Testis (tissue), 2 donors: ENCODE data around the gene RGS11.

Experiments used
- CTCF ChIP-seq, 3 experiments: fragments of 450-650 bp in 2 of 3; fragments of 200-600 bp in 1 of 3; sonication (generic) in 1 of 3; IDR thresholded peaks; one replicate each; pipeline ENCODE4 v1.5.1; 2016 to 2019; ENCODE audit warnings: antibody characterized with exemption in 3 of 3, mild to moderate bottlenecking in 2 of 3, moderate library complexity in 1 of 3
- POLR2A ChIP-seq: fragments of 450-650 bp; IDR thresholded peaks from one replicate; pipeline ENCODE4 v1.6.1; 2017; ENCODE audit warnings: antibody characterized with exemption, mild to moderate bottlenecking, moderate library complexity

- TF ChIP-seq POLR2A, result no peak
- no peak for TF ChIP-seq CTCF (IDR thresholded peaks at IDR 0.05)
Measured at GRCh38 chr16:265711-266110, 10.0 kb downstream of the RGS11 start.
